Fibroblast of lung (primary cell): Measurements from ENCODE around the gene NTRK3. TPM values are rescaled to one million over a fixed set of nuclear protein-coding genes. Genes with fewer than 3 reads are reported as not detected.

Source experiments
- DNase-seq, 2 donors: peaks; one replicate each; pipeline versions ENCODE4 v3.0.0 to v3.0.0-alpha.2; 2010; ENCODE audit warnings: low read depth in 2 of 2
- H2AFZ ChIP-seq: 2 replicates; pipeline ENCODE4 v1.5.1; 2012; ENCODE audit warnings: low read length, control low read depth, inconsistent platforms
- H3K27ac ChIP-seq: 2 replicates; pipeline ENCODE4 v1.5.1; 2011; ENCODE audit warnings: low read length, control low read depth; ENCODE audit not compliant: insufficient read depth
- H3K27me3 ChIP-seq: 2 replicates; pipeline ENCODE4 v1.5.1; 2011; ENCODE audit warnings: mild to moderate bottlenecking, low read length; ENCODE audit not compliant: control insufficient read depth, insufficient read depth
- H3K36me3 ChIP-seq: 2 replicates; pipeline ENCODE4 v1.5.1; 2011; ENCODE audit warnings: low read length; ENCODE audit not compliant: control insufficient read depth, insufficient read depth
- H3K4me1 ChIP-seq: 2 replicates; pipeline ENCODE4 v1.5.1; 2011; ENCODE audit warnings: low read length; ENCODE audit not compliant: control insufficient read depth, insufficient read depth; ENCODE audit errors: extremely low read depth
- H3K4me2 ChIP-seq: 2 replicates; pipeline ENCODE4 v1.5.1; 2011; ENCODE audit warnings: low read length, control low read depth; ENCODE audit not compliant: insufficient read depth; ENCODE audit errors: extremely low read depth
- H3K4me3 ChIP-seq, 4 experiments: fragments of 200-600 bp in 1 of 4; sonication (generic) in 1 of 4; replicated peaks in 1 of 4; 2 replicates each; pipeline ENCODE4 v1.5.1; 2011 to 2016; ENCODE audit warnings: low read length in 4 of 4, low read depth in 3 of 4, mild to moderate bottlenecking in 3 of 4, control low read depth in 2 of 4, inconsistent platforms in 1 of 4, mixed read lengths in 1 of 4; ENCODE audit not compliant: insufficient read depth in 1 of 4; ENCODE audit errors: control extremely low read depth in 1 of 4
- H3K79me2 ChIP-seq: 2 replicates; pipeline ENCODE4 v1.5.1; 2012; ENCODE audit warnings: mild to moderate bottlenecking, low read length, inconsistent platforms; ENCODE audit not compliant: control insufficient read depth, insufficient read depth
- H3K9ac ChIP-seq: 2 replicates; pipeline ENCODE4 v1.5.1; 2011; ENCODE audit warnings: mild to moderate bottlenecking, low read length, control low read depth; ENCODE audit not compliant: insufficient read depth
- H3K9me3 ChIP-seq: 2 replicates; pipeline ENCODE4 v1.5.1; 2012; ENCODE audit warnings: low read depth, low read length; ENCODE audit not compliant: control insufficient read depth, insufficient read depth
- H4K20me1 ChIP-seq: 2 replicates; pipeline ENCODE4 v1.5.1; 2011; ENCODE audit warnings: low read length; ENCODE audit not compliant: control insufficient read depth, insufficient read depth; ENCODE audit errors: extremely low read depth
- EZH2 ChIP-seq: IDR thresholded peaks from 2 replicates; pipeline ENCODE4 v1.5.1; 2012; ENCODE audit warnings: low read length, control low read depth, mild to moderate bottlenecking; ENCODE audit errors: missing control alignments
- polyA plus RNA-seq, 2 donors: library from polyadenylated mRNA; depleted of rRNA in 1 of 2; stranded (reverse) in 1 of 2; unstranded in 1 of 2; fragments of >200 nt; gene quantifications; 2 replicates each; pipeline ENCODE4 v1.2.1, GENCODE V29; 2011 to 2012; ENCODE audit warnings: missing spikeins in 1 of 2
- total RNA-seq: library from RNA; depleted of rRNA; stranded (reverse); fragments of >200 nt; gene quantifications from 2 replicates; pipeline ENCODE4 v1.2.1, GENCODE V29; 2014
- TF ChIP-seq, protein P1 (sequence below), 2 donors: IDR thresholded peaks in 1 of 2; conservative IDR thresholded peaks in 1 of 2; 1 replicate in 1 of 2; 2 replicates in 1 of 2; pipeline ENCODE4 v1.5.1; 2011 to 2012; ENCODE audit warnings: low read length in 2 of 2, control low read depth in 1 of 2, inconsistent platforms in 1 of 2, low read depth in 1 of 2, mild to moderate bottlenecking in 1 of 2

NTRK3 gene
- total and polyA plus RNA-seq, 2 donors (not counting 1 experiment from before 2014, with no cell fraction given) = 0.06 TPM; not detected in 1

DNA sequence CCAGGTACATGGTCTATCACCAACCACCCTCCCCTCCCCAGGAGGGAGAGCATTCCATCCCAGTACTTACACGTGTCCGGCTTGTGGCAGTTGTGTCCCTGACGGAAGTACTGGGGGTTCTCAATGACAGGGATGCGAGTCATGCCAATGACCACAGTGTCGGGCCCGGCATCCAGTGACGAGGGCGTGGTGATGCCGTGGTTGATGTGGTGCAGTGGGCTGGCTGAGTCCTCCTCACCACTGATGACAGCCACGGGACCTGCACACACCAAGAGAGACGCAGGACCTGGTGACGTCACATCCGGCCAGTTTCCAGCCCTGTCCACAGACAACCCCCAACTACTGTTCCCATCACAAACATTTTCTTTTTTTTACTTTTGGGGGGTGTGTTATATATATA is 223.8 kb downstream of the NTRK3 start:
- Histone ChIP-seq H3K27me3 (no peaks in the 10 kb centered on the region), H3K79me2 (no peaks in the 10 kb centered on the region), H3K9ac (no peak overlapping the region), H2AFZ (no peak overlapping the region), H3K4me1 (no peaks in the 10 kb centered on the region), H3K9me3 (no peaks in the 10 kb centered on the region), H3K27ac (no peak overlapping the region), H3K4me2 (no peak overlapping the region), H4K20me1 (no peaks in the 10 kb centered on the region), H3K36me3 (no peaks in the 10 kb centered on the region), H3K4me3 (no peak overlapping the region)
- TF ChIP-seq, protein P1, sequence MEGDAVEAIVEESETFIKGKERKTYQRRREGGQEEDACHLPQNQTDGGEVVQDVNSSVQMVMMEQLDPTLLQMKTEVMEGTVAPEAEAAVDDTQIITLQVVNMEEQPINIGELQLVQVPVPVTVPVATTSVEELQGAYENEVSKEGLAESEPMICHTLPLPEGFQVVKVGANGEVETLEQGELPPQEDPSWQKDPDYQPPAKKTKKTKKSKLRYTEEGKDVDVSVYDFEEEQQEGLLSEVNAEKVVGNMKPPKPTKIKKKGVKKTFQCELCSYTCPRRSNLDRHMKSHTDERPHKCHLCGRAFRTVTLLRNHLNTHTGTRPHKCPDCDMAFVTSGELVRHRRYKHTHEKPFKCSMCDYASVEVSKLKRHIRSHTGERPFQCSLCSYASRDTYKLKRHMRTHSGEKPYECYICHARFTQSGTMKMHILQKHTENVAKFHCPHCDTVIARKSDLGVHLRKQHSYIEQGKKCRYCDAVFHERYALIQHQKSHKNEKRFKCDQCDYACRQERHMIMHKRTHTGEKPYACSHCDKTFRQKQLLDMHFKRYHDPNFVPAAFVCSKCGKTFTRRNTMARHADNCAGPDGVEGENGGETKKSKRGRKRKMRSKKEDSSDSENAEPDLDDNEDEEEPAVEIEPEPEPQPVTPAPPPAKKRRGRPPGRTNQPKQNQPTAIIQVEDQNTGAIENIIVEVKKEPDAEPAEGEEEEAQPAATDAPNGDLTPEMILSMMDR (conservative IDR thresholded peaks at IDR 0.05 in 1 of 2, IDR thresholded peaks at IDR 0.05 in 1 of 2; ENCODE audit: low read depth in 1 of 2, low read length in 2 of 2) = no peak
- TF ChIP-seq EZH2 = no peak
- peak in 1 of 2 donors; percentile 39 for DNase-seq

DNA sequence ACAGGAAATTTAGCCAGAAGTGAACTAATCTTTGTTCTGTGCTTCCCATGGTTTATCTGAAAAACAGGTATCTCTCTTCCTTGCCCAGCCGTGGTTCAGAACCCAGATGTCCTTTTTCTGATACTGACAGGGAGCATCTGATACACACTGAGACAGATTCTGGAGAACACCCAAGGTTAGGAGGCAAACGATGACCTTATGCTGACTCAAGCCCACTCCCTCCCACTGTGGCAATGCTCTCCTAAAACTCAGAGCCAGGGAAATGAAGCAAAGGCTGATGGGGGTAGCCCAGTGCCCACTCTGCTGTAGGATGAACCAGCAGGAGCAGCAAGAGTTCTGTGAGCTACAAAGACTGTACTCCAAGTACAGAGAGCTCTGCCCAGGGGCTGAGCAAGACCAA is 225.1 kb downstream of the NTRK3 start:
- no peaks in the 10 kb centered on the region for H3K4me1 ChIP-seq
- H3K4me2 ChIP-seq = no peak overlapping the region
- TF ChIP-seq, protein P1 (conservative IDR thresholded peaks at IDR 0.05 in 1 of 2, IDR thresholded peaks at IDR 0.05 in 1 of 2; ENCODE audit: low read depth in 1 of 2, low read length in 2 of 2) = no peak
- TF ChIP-seq EZH2 = no peak
- H3K27me3 ChIP-seq = no peaks in the 10 kb centered on the region
- H3K9ac ChIP-seq = no peak overlapping the region
- no peaks in the 10 kb centered on the region for H4K20me1 ChIP-seq
- no peaks in the 10 kb centered on the region for H3K79me2 ChIP-seq
- H2AFZ ChIP-seq = no peak overlapping the region
- H3K9me3 ChIP-seq = no peaks in the 10 kb centered on the region
- H3K36me3 ChIP-seq = no peaks in the 10 kb centered on the region
- no peak for DNase-seq
- H3K27ac ChIP-seq = no peak overlapping the region
- H3K4me3 ChIP-seq = no peak overlapping the region

DNA sequence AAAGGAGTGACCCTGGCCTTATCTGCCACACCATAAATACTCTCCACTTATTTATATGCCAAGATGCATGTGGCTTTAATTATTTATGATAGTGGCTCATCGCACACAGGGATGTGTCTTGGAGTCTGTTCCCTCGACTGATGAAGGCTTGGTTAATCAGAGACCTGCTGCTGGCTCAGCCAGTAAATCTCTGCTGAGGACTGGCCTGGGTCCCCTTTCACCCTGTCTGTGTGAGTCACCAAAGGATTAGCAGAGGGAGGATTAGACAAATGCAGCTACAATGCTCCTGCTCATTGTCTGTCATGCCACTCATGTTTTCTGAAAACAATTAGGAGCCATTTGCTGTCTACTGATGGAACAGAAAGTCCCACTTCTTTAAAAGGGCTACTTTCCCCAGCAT is 226.8 kb downstream of the NTRK3 start:
- Histone ChIP-seq H4K20me1 (no peaks in the 10 kb centered on the region), H3K36me3 (no peaks in the 10 kb centered on the region), H3K4me2 (no peak overlapping the region), H2AFZ (no peak overlapping the region), H3K9me3 (no peaks in the 10 kb centered on the region), H3K79me2 (no peaks in the 10 kb centered on the region), H3K4me1 (no peaks in the 10 kb centered on the region), H3K27ac (no peak overlapping the region), H3K9ac (no peak overlapping the region), H3K4me3 (no peak overlapping the region), H3K27me3 (no peaks in the 10 kb centered on the region)
- peak in 1 of 2 donors; percentile 25 for DNase-seq
- TF ChIP-seq EZH2 = no peak
- TF ChIP-seq, protein P1 (conservative IDR thresholded peaks at IDR 0.05 in 1 of 2, IDR thresholded peaks at IDR 0.05 in 1 of 2; ENCODE audit: low read depth in 1 of 2, low read length in 2 of 2) = no peak
